Right ventricle myocardium inferior (tissue), 1 donor: ENCODE results near the gene TNFRSF1A. TPM values are rescaled to one million over a fixed set of nuclear protein-coding genes. Genes with fewer than 3 reads are reported as not detected.

Experiments used
- ATAC-seq: fragments of 200-7000 bp; cut with Tn5 transposase; one replicate; pipeline ENCODE4 v1.9.1; 2020; ENCODE audit warnings: mild to moderate bottlenecking, moderate library complexity
- DNase-seq: peaks from one replicate; pipeline ENCODE4 v3.0.0; 2021; ENCODE audit errors: missing footprints
- intact Hi-C: fragments of 100-400 bp; cut with DNase I; formaldehyde crosslinking; loops from one replicate; pipeline ENCODE4 v1.11.0; 2022
- total RNA-seq: library from RNA; stranded (reverse); fragmentation: NEBNext Ultra II Directional; extraction: Animal tissue kit (Norgen Biotek cat#: 25700); gene quantifications from one replicate; pipeline ENCODE4 v1.2.1, GENCODE V29; 2021
- donor health status: DM: no; HTN: yes; CAD: no; lungs with severe emphysema.

The TNFRSF1A gene
- total RNA-seq, 1 donor from 2014 or later = 59.8 TPM

DNA sequence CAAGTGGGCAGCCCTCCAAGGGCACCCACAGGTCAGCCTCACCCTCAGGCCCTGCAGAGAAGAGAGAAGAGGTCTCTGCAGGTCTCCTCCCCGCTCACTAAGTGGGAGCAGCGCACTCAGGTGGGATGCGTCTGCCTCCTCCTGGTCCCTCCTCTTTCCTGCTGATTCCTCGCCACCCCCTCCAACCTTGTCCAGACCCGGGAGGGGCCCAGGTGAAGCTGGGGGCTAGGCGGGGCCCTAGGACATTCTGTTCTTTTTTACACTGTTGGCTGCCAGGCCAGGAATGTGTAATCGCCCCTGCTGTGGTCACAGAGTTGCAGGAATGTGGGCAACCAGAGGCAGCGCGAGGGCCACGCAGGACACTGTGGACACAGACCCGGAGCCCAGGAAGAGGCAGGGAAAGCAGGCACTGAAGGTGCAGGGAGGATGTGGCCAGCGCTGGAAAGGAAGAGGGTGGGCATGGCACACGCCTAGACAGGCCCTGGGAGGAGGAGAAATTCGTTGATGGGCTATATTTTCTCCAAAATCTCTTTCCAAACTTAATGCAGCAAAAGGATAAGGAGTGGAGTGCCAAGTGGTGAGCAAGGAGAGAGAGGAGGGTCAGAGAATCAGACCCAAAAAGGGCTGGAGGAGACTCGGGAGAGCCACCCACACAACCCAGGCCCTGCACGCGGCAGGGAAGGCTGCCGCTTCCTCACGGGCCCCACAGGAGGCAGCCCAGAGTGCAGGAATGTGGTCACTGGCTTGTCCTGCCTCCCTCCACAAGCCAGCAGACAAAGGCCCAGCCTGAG is 34.4 kb upstream of the TNFRSF1A start:
- intact Hi-C loops = no loop called here

GRCh38 chr12:6375269-6376078 is 33.6 kb upstream of the TNFRSF1A start, which contains the start of gene SCNN1A:
Gene SCNN1A (minus strand): TSS chr12:6375563. CDS start chr12:6374783, 780 bp downstream.
- intact Hi-C loops = no loop called here
- ATAC-seq (no peak), DNase-seq (no peak)

More for the DNA sequence above, 34.4 kb upstream of the TNFRSF1A start:
- peak; percentile 78 for DNase-seq
- ATAC-seq = peak; percentile 70

DNA sequence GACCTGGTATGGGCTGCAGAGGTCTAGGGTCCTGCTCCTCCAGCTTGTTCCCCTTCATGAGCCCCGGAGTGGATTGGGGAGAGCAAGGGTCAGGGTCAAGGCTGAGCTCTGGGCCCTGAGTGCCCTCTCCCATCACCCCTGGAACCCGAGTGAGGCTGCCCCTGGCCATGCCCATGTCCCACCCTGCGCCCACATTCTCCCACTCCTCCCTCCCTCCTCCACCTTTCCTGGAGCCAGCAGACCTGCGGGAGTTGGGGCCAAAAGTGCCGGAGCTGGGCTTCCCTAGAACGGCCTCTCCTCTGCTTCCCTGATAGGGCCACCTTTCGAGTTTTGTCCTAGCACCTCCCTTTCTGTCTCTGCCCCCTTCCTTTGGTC is 32.9 kb upstream of the TNFRSF1A start:
- intact Hi-C loops = no loop called here
- ATAC-seq (no peak), DNase-seq (no peak)

- ATAC-seq = no peak
- intact Hi-C loops = no loop called here
- no peak for DNase-seq
Measured at GRCh38 chr12:6374028-6374785, 32.3 kb upstream of the TNFRSF1A start.

GRCh38 chr12:6373022-6373787 is 31.3 kb upstream of the TNFRSF1A start:
- no peak for ATAC-seq
- DNase-seq = no peak
- intact Hi-C loops = no loop called here

DNA sequence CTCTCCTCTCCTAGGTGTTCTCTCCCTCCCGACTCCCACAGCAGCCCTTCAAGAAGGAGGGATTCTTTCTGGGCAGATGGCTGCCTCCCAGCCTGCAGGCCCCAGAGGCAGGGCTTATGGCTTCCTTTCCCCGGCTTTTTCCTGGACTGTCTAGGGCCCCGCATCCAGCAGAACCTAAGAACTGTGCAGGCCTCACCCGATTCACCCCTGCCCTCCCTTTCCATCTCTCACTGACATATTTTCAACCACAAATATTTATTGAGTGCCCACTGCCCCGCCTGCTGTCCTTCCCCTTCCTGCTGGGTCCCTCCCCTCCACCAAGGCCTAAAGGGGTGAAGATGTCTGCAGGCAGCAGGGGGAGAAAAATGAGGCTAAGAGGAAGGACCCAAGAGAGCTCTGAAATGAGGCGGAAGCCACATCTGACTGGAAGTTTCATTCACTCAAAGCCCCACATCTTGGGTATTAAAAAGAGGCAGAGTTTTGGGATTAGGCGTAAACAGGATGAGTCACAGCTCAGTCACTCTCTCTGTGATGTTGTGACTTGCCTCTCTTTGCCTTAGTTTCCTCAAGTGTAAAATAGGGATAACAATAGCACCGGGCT is 30.6 kb upstream of the TNFRSF1A start:
- no peak for ATAC-seq
- no peak for DNase-seq
- intact Hi-C loops = no loop called here

- no peak for DNase-seq
- no peak for ATAC-seq
- intact Hi-C loops = no loop called here
Measured at GRCh38 chr12:6370994-6371754, 29.3 kb upstream of the TNFRSF1A start.

GRCh38 chr12:6370576-6370935 is 28.7 kb upstream of the TNFRSF1A start:
- intact Hi-C loops = no loop called here
- no peak for ATAC-seq
- DNase-seq = no peak

GRCh38 chr12:6369916-6370575 is 28.2 kb upstream of the TNFRSF1A start:
- ATAC-seq (no peak), DNase-seq (no peak)
- intact Hi-C loops = no loop called here

DNA sequence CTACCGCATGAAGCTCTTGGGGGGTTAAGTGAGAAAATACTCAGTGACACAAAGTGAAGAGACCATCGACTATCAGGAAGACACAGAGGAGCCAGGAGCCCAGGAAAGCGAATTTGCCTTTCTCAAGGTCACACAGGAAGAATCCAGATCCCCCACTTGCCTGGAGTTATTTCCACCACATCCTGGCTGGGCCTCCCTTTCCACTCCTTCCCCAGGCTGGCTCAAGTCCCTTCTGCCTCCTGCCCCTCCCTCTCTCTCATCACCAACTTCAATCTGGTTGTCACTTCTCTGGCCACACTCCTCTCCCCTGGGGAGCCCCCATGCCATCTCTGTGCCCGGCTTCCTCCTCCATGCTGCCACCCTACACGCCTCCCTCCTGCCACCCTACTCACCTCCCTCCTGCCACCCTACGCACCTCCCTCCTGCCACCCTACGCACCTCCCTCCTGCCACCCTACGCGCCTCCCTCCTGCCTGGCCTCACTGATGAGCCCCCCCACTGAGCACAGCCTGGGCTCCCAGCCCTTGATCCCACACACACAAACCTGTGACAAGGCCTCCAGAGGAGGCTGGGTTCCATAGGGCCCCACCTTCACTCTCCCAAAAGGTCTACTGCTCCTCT is 27.1 kb upstream of the TNFRSF1A start:
- ATAC-seq = no peak
- intact Hi-C loops = no loop called here
- no peak for DNase-seq

- intact Hi-C loops = no loop called here
- ATAC-seq (no peak), DNase-seq (no peak)
Measured at GRCh38 chr12:6367969-6368892, 26.4 kb upstream of the TNFRSF1A start.

GRCh38 chr12:6367065-6367968 is 25.4 kb upstream of the TNFRSF1A start:
- ATAC-seq = no peak
- no peak for DNase-seq
- intact Hi-C loops = no loop called here

DNA sequence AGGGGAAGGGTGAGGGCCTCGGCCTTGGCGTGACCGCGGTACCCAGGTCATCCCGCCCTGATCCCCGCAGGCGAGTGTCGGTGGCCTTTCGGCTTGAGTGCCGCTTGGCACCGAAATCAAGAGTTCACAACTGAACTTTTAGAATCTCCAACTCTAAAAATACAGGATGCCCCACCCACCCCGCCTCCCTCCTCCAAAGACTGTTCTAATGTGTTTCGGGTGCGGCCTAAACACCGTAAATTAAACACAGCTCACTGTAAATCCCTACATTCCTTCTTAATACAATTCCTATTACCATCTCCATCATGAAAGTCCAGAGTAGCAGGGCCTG is 22.1 kb upstream of the TNFRSF1A start:
- ATAC-seq = no peak
- DNase-seq = no peak
- intact Hi-C loops = no loop called here

DNA sequence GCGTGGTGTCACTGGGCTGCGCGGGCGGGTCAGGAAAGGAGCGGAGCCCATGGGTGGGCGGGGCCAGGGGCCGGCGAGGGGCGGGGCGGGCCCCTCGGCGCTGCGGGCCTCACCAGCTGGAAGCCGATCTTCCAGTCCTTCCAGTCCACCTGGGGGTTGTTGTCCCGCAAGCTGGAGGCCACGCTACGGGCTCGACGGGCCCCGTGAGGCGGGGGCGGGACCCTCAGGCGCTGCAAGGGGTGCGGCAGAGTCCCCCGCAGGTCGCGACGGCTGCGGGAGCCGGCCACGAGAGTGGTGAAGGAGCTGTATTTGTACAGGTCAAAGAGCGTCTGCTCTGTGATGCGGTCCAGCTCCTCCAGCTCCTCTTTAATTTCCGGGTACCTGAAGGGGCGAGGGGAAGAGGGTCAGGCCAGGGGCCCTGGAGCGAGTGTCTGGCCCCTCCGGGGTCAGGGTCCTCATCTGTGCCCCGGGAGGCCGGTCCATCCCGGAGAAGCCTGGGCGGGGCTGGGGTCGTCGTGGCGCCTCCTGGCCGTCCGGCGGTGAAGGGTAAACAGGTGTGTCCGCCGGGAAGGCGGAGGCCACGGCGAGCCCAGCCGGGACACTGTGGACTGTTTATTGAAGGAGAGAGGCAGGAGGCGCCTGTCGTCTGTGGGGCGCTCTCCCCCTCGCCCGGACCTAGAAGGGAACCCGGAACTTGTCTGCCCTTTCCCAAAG is 21.6 kb upstream of the TNFRSF1A start:
- DNase-seq (peak; percentile 89), ATAC-seq (peak; percentile 93)
- intact Hi-C loops = no loop called here
